Uterus (tissue), 4 donors: ENCODE results near the gene ARHGAP36. TPM values are rescaled to one million over a fixed set of nuclear protein-coding genes. Genes with fewer than 3 reads are reported as not detected.

Experiments
- DNase-seq, 2 donors: peaks; one replicate each; pipeline ENCODE4 v3.0.0-alpha.2; 2019 to 2020
- H3K27ac ChIP-seq, 2 donors: fragments of 200-600 bp; sonication (generic); 1 replicate in 1 of 2; 2 replicates in 1 of 2; pipeline ENCODE4 v1.5.1; 2016 to 2018
- H3K27me3 ChIP-seq, 2 donors: fragments of 200-600 bp; sonication (generic); one replicate each; pipeline ENCODE4 v1.5.1; 2018 to 2019; ENCODE audit warnings: control low read depth in 1 of 2
- H3K36me3 ChIP-seq, 2 donors: fragments of 200-600 bp; sonication (generic); one replicate each; pipeline ENCODE4 v1.5.1; 2019; ENCODE audit warnings: control low read depth in 1 of 2
- H3K4me1 ChIP-seq, 2 donors: fragments of 200-600 bp; sonication (generic); one replicate each; pipeline ENCODE4 v1.5.1; 2018 to 2019; ENCODE audit warnings: control low read depth in 1 of 2
- H3K4me3 ChIP-seq, 2 donors: fragments of 200-600 bp; sonication (generic); 1 replicate in 1 of 2; 2 replicates in 1 of 2; pipeline ENCODE4 v1.5.1; 2018 to 2019; ENCODE audit warnings: mild to moderate bottlenecking in 1 of 2
- H3K9me3 ChIP-seq, 2 donors: fragments of 200-600 bp; sonication (generic); one replicate each; pipeline ENCODE4 v1.5.1; 2019; ENCODE audit warnings: control low read depth in 1 of 2
- CTCF ChIP-seq, 4 experiments: fragments of 200-600 bp in 2 of 4; fragments of 450-650 bp in 2 of 4; sonication (generic) in 2 of 4; IDR thresholded peaks; one replicate each; pipeline ENCODE4 v1.5.1; 2016 to 2019; ENCODE audit warnings: antibody characterized with exemption in 4 of 4, mild to moderate bottlenecking in 2 of 4, moderate library complexity in 1 of 4
- POLR2A ChIP-seq, 2 donors: fragments of 450-650 bp; IDR thresholded peaks; one replicate each; pipeline ENCODE4 v1.6.1; 2016; ENCODE audit warnings: antibody characterized with exemption in 2 of 2, mild to moderate bottlenecking in 1 of 2, moderate library complexity in 1 of 2
- intact Hi-C: fragments of 100-400 bp; cut with DNase I; formaldehyde crosslinking; loops from one replicate; pipeline ENCODE4 v1.15.1; 2023; ENCODE audit warnings: low total_unique reads
- total RNA-seq, 4 donors: library from RNA; depleted of rRNA in 3 of 4; stranded (reverse); fragments of >200 nt in 3 of 4; gene quantifications; one replicate each; pipeline versions ENCODE4 v1.1.0 to v1.2.4, GENCODE V29; 2014 to 2023
- donor health status: DM: yes; HTN: yes; CAD: no.

Gene ARHGAP36
- total RNA-seq = under 1 TPM in 1 of 4 donors, not detected in 3; 0.55 TPM

GRCh38 chrX:131058136-131058868 lies at the start of gene ARHGAP36:
TSS of gene ARHGAP36 (plus strand) at chrX:131058346. CDS start at chrX:131081666, 23,320 bp downstream.
- TF ChIP-seq CTCF (IDR thresholded peaks at IDR 0.05) (no peak), POLR2A (IDR thresholded peaks at IDR 0.05) (no peak)
- intact Hi-C loops = no loop called here
- no peak within 1 kb of the TSS for H3K27ac ChIP-seq
- no peaks in the 10 kb centered on the region for H3K36me3 ChIP-seq
- H3K27me3 ChIP-seq = peaks cover 0 to 4% of the 10 kb centered on the region in 2 donors
- no peaks in the 10 kb centered on the region for H3K9me3 ChIP-seq
- no peaks in the 10 kb centered on the region for H3K4me1 ChIP-seq
- DNase-seq = no peak
- H3K4me3 ChIP-seq = no peak within 1 kb of the TSS

GRCh38 chrX:131010186-131010585 lies 48.0 kb upstream of the ARHGAP36 start:
- Histone ChIP-seq H3K36me3 (no peaks in the 10 kb centered on the region), H3K9me3 (no peaks in the 10 kb centered on the region), H3K4me3 (no peak overlapping the region), H3K27ac (no peak overlapping the region), H3K27me3 (peaks cover 0 to 2% of the 10 kb centered on the region in 2 donors), H3K4me1 (no peaks in the 10 kb centered on the region)
- intact Hi-C loops = no loop called here
- TF ChIP-seq POLR2A (IDR thresholded peaks at IDR 0.05) (no peak), CTCF (IDR thresholded peaks at IDR 0.05) (no peak)
- DNase-seq = no peak

- Histone ChIP-seq H3K27ac (no peak overlapping the region), H3K4me3 (no peak overlapping the region), H3K4me1 (no peaks in the 10 kb centered on the region), H3K36me3 (no peaks in the 10 kb centered on the region), H3K27me3 (no peaks in the 10 kb centered on the region), H3K9me3 (no peaks in the 10 kb centered on the region)
- TF ChIP-seq CTCF (IDR thresholded peaks at IDR 0.05) (no peak), POLR2A (IDR thresholded peaks at IDR 0.05) (no peak)
- intact Hi-C loops = no loop called here
- DNase-seq = no peak
Measured at GRCh38 chrX:131025336-131025735, 32.8 kb upstream of the ARHGAP36 start.

GRCh38 chrX:131032354-131033230 lies 25.6 kb upstream of the ARHGAP36 start:
- TF ChIP-seq CTCF (IDR thresholded peaks at IDR 0.05) (no peak), POLR2A (IDR thresholded peaks at IDR 0.05) (no peak)
- H3K36me3 ChIP-seq = no peaks in the 10 kb centered on the region
- no peak overlapping the region for H3K4me3 ChIP-seq
- H3K9me3 ChIP-seq = no peaks in the 10 kb centered on the region
- peaks cover 0 to 4% of the 10 kb centered on the region in 2 donors for H3K27me3 ChIP-seq
- no peak for DNase-seq
- H3K27ac ChIP-seq = no peak overlapping the region
- H3K4me1 ChIP-seq = no peaks in the 10 kb centered on the region
- intact Hi-C loops = no loop called here

GRCh38 chrX:131034063-131034462 lies 24.1 kb upstream of the ARHGAP36 start:
- intact Hi-C loops = no loop called here

More at GRCh38 chrX:131034063-131034462, 24.1 kb upstream of the ARHGAP36 start:
- no peak overlapping the region for H3K4me3 ChIP-seq
- no peak overlapping the region for H3K27ac ChIP-seq
- no peaks in the 10 kb centered on the region for H3K9me3 ChIP-seq
- no peak for DNase-seq
- H3K36me3 ChIP-seq = no peaks in the 10 kb centered on the region
- peaks cover 0 to 4% of the 10 kb centered on the region in 2 donors for H3K27me3 ChIP-seq
- no peaks in the 10 kb centered on the region for H3K4me1 ChIP-seq
- no peak for TF ChIP-seq CTCF (IDR thresholded peaks at IDR 0.05)
